Measurements from ENCODE around the gene HSD17B12.

HSD17B12 gene

GRCh38 chr11:43746670-43747069 is 66.1 kb downstream of the HSD17B12 start:
- TF ChIP-seq CTCF (IDR thresholded peaks at IDR 0.05; ENCODE audit: low read length) = no peak
- TF ChIP-seq EZH2 (optimal IDR thresholded peaks at IDR 0.05; ENCODE audit: low read depth, low read length) = no peak
- TF ChIP-seq EZH2phosphoT487 (IDR thresholded peaks at IDR 0.05; ENCODE audit: low read length) = no peak
- Histone ChIP-seq H3K9me3 (replicated peaks; ENCODE audit: insufficient read depth, low read length) (no peaks in the 10 kb centered on the region), H3K27me3 (replicated peaks; ENCODE audit: insufficient read depth, low read length) (no peaks in the 10 kb centered on the region), H3K4me3 (ENCODE audit: low read length) (no peak overlapping the region), H4K20me1 (ENCODE audit: insufficient read depth, low read length) (no peaks in the 10 kb centered on the region), H3K27ac (ENCODE audit: low read length) (no peak overlapping the region), H3K4me1 (ENCODE audit: low read length) (no peaks in the 10 kb centered on the region), H3K36me3 (replicated peaks; ENCODE audit: insufficient read depth, low read length) (no peaks in the 10 kb centered on the region), H2AFZ (ENCODE audit: low read length) (no peak overlapping the region), H3K79me2 (ENCODE audit: low read length) (peaks cover 19% of the 10 kb centered on the region), H3K9ac (ENCODE audit: low read length) (no peak overlapping the region), H3K4me2 (ENCODE audit: low read depth, low read length) (no peak overlapping the region), H3K9me2 (replicated peaks; ENCODE audit: insufficient read depth, low read length) (no peaks in the 10 kb centered on the region), H3F3A (ENCODE audit: insufficient read depth, low read length) (no peaks in the 10 kb centered on the region)
- no peak for DNase-seq

- H2AFZ ChIP-seq (ENCODE audit: low read length) = no peak overlapping the region
- H3K9me3 ChIP-seq (replicated peaks; ENCODE audit: insufficient read depth, low read length) = no peaks in the 10 kb centered on the region
- no peak overlapping the region for H3K27ac ChIP-seq (ENCODE audit: low read length)
- TF ChIP-seq EZH2 (optimal IDR thresholded peaks at IDR 0.05; ENCODE audit: low read depth, low read length) (no peak), CTCF (IDR thresholded peaks at IDR 0.05; ENCODE audit: low read length) (no peak), EZH2phosphoT487 (IDR thresholded peaks at IDR 0.05; ENCODE audit: low read length) (no peak)
- no peaks in the 10 kb centered on the region for H3F3A ChIP-seq (ENCODE audit: insufficient read depth, low read length)
- no peaks in the 10 kb centered on the region for H4K20me1 ChIP-seq (ENCODE audit: insufficient read depth, low read length)
- H3K4me1 ChIP-seq (ENCODE audit: low read length) = no peaks in the 10 kb centered on the region
- DNase-seq = no peak
- peaks cover 17% of the 10 kb centered on the region for H3K79me2 ChIP-seq (ENCODE audit: low read length)
- no peak overlapping the region for H3K9ac ChIP-seq (ENCODE audit: low read length)
- H3K9me2 ChIP-seq (replicated peaks; ENCODE audit: insufficient read depth, low read length) = no peaks in the 10 kb centered on the region
- H3K4me2 ChIP-seq (ENCODE audit: low read depth, low read length) = no peak overlapping the region
- no peaks in the 10 kb centered on the region for H3K27me3 ChIP-seq (replicated peaks; ENCODE audit: insufficient read depth, low read length)
- no peak overlapping the region for H3K4me3 ChIP-seq (ENCODE audit: low read length)
- H3K36me3 ChIP-seq (replicated peaks; ENCODE audit: insufficient read depth, low read length) = no peaks in the 10 kb centered on the region
Observed at GRCh38 chr11:43747130-43747802, 66.7 kb downstream of the HSD17B12 start.

DNA sequence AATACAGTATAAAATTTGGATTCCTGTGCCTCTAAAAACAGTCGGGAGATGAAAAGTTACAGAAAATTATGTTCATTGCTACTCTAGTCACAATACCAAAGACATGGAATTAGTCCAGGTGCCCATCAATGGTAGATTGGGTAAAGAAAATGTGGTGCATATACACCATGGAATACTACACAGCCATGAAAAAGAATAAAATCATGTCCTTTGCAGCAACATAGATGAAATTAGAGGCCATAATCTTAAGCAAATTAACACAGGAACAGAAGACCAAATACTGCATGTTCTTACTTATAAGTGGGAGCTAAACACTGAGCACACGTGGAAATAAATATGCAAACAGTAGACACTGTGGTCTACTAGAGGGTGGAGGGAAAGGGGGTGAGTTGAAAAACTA is 67.6 kb downstream of the HSD17B12 start:
- no peak for DNase-seq
- no peaks in the 10 kb centered on the region for H4K20me1 ChIP-seq (ENCODE audit: insufficient read depth, low read length)
- H3K4me2 ChIP-seq (ENCODE audit: low read depth, low read length) = no peak overlapping the region
- no peaks in the 10 kb centered on the region for H3F3A ChIP-seq (ENCODE audit: insufficient read depth, low read length)
- no peak for TF ChIP-seq EZH2 (optimal IDR thresholded peaks at IDR 0.05; ENCODE audit: low read depth, low read length)
- no peak for TF ChIP-seq EZH2phosphoT487 (IDR thresholded peaks at IDR 0.05; ENCODE audit: low read length)
- no peak for TF ChIP-seq CTCF (IDR thresholded peaks at IDR 0.05; ENCODE audit: low read length)
- H3K79me2 ChIP-seq (ENCODE audit: low read length) = peaks cover 14% of the 10 kb centered on the region
- no peak overlapping the region for H3K9ac ChIP-seq (ENCODE audit: low read length)
- no peaks in the 10 kb centered on the region for H3K9me2 ChIP-seq (replicated peaks; ENCODE audit: insufficient read depth, low read length)
- H3K4me1 ChIP-seq (ENCODE audit: low read length) = no peaks in the 10 kb centered on the region
- no peaks in the 10 kb centered on the region for H3K9me3 ChIP-seq (replicated peaks; ENCODE audit: insufficient read depth, low read length)
- H2AFZ ChIP-seq (ENCODE audit: low read length) = no peak overlapping the region
- H3K4me3 ChIP-seq (ENCODE audit: low read length) = no peak overlapping the region
- no peaks in the 10 kb centered on the region for H3K27me3 ChIP-seq (replicated peaks; ENCODE audit: insufficient read depth, low read length)
- H3K36me3 ChIP-seq (replicated peaks; ENCODE audit: insufficient read depth, low read length) = no peaks in the 10 kb centered on the region
- H3K27ac ChIP-seq (ENCODE audit: low read length) = no peak overlapping the region

Measured in MM.1S (cell line).